GM18909 (cell line): ENCODE results near the gene IL34.

ENCODE experiments used
- ATAC-seq: cut with Tn5 transposase; IDR thresholded peaks from one replicate; pipeline ENCODE4 v1.9.1; 2021; ENCODE audit warnings: mild to moderate bottlenecking; ENCODE audit not compliant: unreplicated experiment, poor library complexity

The IL34 gene

DNA sequence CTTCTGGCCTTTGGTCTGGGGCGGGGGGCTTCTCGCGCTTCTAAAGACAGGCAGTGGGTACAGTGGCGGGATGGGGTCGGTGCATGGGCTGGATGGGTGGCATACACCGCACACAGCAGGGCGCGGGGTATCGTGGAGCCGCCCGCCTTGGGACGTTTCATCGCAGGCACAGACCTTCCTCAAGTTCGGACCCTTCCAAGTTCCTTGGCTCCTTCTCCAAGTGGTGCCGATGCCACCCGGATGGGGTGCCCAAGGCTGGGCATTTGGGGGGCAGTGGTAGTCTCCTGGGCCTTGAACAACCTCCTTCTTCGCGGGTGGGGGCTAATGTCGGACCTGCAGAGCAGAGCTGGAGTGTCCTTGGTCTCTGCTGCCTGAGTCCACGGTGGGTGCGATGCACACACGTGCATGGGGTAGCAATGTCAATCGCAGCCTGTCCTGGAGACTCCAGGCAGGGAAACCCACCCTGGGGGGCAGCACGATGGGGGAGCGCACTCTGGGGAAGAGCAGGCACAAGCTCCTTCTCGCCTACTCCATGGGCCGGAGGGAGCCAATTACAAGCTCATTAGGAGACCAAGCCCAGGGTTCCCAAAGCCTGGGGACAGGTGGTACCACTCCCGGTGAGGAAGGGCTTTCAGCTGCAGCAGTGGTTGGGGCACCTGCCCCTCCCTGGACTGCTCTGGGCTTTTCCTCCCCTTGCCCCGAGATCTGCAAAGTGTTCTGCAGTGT lies 40.2 kb downstream of the IL34 start:
- ATAC-seq, result no peak

DNA sequence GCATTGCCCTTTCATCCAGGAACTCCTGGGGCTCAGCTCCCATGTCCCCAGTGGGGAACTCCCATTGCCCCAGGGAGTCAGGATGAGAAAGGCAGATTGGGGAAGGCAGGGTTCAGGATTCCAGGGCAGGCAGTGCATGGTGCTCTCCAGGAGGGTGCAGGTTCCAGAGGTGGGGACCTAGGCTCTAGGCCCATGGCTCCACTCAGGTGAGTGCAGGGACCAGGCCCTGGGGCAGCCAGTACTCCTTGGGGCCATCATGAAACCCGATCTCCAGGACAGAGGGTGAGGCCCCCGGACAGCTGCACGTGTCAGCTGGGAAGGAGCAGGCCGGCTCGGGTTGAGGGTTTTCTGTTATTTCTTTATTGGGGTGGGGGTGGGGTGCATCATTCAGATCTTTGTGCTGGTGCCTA lies 40.7 kb downstream of the IL34 start:
- ATAC-seq, result no peak

DNA sequence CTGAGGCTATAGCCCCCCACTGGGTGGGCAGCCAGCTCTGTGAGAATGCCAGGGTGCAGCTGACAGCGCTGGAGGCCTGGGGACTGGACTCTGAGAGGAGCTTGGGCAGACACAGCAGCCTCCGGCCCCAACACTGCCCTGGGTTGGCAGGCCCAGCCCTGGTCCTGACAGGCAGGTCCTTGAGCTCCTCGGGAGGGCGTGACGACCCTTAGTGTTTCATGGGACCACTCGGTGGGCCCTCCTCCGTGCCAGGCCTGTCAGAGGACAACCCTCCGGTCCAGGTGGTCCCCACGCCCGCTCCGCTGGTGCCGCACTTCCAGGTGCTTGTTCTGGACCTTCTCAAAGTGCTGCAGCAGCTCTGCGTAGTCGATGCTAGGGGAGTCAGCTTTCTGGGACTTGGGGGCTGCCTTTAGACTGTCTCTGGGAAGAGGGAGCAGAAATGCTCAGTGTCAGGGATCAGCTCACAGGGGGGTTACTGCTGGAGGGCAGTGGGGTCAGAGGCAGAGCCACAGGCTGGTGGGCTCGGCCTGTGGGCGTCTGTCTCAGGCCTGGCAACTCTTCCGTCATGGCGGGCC lies 41.4 kb downstream of the IL34 start:
- no peak for ATAC-seq

DNA sequence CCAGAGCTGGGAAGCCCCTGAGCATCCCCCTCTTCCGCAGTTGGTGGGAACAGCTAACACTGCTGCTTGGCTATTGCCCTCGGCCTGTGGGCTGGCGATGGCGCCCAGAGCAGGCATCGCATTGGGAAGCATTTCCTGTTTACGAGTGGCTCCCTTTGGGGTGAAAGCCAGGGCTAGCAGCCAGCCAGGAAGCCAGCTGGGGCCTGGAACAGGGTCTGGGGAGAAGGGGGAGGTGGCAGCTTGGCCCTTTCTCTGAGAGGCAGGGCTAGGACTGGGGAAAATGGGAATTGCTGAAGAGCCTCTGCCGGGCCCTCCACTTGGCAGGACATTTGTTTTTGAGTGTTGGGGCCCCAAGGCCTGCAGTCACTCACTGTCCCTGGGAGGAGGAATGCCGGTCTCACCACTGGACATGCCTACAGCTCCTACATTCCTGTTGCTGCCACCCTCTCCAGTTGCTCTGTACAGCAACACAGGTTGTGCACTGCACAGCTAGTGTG lies 41.9 kb downstream of the IL34 start:
- ATAC-seq, result no peak

DNA sequence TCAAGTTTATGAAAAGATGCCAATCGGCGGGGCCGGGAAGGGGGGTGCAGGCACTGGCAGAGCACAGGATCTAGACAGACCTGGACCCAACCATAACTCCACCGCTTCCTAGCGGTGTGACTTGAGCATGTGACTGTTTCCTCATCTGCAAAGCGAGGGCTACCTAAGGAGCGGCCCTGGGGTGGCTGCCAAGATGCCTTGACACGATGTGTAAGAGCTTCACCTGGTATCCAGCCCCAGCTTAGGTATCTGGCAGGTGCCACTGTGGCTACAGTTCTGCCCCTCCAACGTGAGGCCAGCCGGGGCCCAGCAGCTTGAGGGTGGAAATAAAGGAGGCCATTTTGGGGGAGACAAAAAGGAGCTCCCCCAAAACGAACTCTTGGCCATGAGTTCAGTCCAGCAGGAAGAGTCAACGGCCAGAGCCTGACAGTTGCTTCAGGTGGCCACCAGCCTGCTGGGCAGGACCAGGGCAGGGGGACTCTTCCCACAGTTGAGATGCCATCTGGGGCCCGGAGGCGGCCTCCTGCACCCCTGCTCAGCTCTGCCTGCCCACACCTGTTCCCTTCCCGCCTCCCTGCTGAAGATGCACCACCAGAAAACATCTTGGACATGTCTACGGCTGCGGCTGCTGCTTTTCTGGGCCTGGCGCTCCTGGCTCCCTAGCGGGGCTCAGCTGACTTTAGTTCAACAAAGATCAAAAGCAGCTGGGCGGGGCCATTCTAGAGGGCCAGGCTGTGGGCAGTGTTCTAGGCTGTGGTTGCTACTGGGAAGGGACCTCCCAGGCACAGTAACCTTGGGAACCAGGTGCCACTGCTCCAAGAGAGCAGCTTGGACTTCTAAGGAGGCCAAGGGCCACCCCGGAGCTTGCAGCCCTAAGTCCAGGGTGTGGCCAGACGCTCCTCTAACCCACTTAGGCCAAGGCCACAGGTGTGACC lies 42.9 kb downstream of the IL34 start:
- no peak for ATAC-seq

DNA sequence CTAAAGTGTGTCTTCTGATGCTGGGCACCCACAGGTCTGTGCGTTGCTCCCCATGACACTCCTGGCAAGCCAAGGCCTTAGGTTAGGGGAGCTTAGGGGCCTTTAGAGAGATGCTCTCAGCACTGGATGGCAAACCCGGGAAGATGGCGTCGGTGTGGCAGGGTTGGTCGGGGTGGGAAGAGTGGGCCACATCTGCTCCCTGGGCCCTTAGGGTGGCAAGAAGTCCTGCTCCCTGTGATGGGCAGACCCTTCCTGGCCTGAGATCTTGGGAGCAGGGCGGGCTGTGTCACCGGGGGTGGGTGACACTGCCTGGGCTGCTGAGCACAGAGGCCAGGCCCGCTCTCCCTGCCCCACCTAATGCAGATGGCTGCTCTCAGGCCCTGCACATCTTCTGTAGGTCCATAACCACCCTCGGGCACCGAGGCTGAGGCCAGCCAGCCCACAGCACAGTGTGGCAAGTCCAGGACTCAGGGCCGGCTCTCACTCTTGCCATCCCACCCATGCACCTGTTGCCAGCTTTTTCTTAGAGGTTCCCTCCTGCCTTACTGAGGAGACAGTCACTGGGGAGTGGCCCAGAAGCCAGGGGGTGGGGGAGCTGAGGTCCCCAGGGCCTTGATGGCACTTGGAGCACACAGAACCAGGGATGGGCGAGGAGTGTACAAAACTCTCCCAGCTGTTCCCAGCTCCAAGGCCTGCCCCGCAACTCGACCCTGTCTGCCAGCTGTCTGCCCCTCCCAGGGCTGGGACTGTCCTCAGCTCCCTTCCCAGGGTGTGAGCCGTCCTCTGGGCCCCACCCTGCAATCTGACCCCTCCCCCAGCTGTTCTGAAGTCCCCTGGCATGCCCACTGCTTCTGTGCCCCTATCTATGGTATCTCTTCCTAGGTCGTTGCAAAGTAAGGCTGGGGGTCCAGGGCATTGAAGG lies 43.9 kb downstream of the IL34 start:
- no peak for ATAC-seq

DNA sequence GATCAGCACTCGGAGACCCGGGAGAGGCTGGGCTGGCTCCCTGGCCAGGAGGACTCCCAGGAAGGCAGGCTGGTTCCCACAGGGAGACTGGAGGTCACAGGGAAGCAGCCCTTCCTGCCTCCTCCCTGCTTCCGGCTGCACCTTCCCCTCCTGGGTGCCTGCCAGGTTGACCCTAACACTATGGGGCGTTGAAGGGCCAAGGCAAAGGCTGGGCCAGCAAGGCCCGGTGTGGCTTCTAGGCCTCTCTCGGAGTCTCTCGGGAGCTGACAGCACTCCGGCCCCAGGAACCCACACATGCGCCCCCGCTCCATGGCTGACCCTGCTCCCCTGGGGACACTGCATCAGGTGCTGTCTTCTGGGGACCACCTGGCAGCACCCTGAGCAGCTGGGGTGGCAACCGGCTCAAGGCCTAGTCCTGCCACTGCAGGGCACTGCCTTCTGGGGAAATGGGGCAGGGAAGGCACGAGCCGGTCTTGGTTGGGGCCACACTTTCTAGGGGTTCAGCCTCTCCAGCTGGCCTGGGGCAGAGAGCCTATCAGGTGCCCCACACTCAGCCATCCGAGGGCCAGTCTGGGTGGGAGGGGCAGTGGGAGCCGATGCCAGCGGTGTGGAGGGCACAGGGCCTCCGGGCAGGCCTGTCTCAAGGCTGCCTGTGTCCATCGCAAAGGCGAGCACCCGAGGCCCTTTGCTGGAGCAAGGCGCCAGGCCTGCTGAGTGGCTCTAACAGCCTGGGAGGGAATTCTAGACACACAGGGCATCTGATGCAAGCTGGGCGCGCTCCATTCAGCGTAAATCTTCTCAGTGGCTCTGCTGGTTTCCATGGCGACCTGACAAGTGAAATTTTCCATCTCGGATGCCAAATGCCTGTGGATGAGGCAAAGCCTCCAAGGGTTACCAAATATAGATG lies 45.1 kb downstream of the IL34 start:
- ATAC-seq, result no peak

DNA sequence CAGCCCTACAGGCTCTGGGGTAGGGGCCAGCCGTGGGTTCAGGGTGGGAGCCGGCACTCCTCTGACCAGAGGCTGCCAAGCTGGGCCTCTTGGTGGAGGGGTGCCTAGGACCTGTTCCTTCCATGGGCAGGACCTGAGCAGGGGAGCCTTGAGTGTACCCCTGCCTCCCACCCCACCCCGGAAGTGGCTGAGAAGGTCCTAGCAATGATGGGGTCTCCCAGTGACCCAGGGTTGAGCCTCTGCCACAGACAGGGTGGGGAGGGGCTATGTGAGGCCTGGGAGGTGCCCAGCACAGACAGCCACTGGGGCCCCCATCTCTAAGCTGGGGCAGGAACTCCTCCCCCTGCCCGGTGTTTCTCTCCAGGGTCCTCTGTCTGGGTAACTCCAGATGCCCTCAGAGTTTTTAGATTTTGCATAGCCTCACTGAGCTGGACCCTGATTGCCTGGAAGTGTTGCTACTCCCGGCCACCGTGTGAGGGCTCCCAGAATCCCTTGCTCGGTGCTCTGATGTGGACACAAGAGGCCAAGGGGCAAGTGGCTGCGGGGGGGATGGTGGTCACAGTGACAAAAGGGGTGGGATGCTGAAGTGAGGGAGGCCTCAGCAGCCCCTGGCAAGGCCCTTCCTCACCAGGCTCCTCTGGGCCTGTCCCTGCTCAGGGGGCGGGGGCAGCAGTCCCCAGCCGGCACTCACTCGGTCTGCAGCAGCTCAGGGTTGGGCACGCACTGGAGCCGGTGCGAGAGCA lies 45.9 kb downstream of the IL34 start:
- no peak for ATAC-seq

DNA sequence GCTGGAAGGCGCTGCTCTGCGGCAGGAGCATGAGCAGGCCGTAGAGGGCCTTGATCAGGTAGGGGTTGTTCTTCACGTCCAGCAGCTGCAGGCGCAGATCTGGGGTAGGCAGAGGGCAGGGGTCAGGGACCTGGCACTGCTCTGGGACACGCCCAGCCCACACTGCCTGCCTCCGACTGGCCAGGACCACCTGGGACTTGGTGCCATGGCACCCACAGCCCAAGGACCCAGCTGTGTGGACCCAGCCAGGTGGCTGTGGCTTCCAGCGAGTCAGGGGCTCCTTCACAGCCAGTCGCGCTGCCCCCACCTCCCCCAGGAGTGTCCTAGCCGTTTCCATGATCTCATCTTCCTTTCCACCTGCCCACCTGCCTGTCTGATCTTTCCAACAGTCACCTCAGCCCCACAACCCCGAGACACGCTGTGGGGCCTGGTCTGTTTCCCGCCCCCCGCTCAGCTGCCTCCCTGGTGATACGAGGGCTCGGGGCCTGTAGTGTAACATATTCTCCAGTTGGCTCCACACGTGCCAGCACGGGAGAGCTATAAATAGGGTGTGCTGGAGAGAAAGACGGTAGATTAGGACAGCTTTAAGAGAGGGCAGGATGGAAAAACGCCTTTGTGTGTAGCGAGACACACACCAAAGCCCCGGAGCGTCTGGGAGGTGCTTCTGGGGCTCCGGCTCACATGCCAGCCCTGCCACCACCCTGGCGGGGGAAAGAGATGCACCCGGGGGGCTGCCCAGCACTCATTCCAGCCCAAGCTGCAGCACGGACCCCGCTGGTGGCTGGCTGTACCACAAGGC lies 46.7 kb downstream of the IL34 start:
- ATAC-seq, result no peak

DNA sequence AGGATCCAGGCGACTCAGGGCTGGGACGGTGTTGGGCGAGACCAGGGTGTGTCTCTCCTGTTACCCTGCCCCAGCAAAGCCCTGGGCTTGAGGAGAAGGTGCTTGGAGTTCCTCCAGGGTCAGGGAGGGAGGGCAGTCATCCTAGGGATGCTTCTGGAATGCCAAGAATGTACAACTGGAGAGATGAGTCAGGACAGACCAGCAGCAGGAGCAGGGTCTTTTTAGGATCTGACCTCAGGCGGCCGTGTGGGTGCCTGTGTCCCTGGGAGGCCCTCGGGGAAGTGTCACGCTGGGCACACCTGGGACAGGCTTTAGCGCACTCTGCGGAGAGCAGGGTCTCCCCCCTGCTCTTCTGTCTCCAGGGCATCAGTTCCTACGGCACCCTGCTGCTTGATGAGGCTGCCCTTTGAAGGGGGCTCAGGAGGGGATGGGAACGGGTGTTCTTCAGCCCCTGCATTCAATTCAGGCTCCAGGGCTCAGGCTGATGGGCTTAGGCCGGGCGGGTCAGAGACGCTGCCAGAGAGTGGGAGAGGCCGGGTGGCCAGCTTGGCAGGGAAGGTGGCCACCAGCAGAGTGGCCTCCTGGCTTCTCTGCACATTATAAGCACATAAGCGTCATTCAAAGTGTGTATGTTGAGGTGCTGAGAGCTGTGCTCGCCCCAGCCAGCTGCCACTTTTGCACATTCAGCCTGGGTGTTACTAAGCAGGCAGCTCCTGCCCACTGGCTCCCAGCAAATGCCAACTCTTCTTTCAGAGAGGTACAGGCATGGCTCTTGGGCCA lies 47.9 kb downstream of the IL34 start:
- ATAC-seq, result no peak

DNA sequence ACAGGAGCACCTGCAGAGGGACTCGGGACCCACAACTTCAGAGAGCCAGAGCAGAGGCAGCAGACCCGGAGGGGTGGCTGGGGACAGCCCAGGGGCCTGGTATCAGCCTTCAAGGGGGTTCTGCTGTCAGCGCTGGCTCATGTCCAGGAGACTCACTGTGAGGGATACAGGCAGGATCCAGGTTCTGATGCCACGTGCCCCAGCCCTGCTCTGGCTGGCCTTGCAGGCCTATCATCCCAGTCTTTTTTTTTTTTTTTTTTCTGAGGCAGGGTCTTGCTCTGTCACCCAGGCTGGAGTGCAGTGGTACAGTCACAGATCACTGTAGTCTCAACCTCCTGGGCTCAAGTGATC lies 48.5 kb downstream of the IL34 start:
- no peak for ATAC-seq

DNA sequence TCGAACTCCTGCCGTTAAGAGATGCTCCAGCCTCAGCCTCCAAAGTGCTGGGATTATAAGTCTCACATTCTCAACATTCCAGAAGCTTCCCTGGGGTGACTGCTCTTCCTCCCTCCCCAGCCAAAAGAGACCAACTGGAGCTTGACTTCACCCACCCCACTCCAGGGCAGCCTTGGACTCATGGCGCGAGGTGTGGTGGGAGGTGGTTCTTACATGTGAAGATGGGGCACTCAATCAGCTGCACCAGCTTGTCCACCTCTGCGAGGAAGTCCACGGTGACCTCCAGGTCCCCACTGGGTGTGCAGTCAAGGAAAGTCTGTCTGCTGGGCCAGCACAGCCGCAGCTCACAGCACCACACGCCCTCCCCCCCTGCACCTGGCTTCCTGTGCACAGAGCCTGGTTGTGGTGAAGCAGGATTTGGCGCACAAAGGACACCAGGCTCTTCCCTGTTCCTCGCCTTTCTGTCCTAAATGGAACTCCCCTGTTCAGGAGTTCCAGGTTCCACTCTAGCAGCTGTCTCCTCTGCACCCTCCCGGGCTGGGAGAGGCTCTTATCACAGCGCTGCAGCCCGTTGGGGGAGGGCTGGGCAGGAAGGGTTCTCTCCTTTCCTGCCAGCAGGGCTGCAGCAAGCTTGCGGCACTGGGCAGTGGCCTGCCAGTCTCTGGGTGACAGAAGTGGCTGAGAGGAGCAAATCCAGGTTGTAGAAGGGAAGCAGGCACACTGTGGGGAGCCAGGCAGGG lies 49.1 kb downstream of the IL34 start:
- peak; percentile 44 for ATAC-seq

DNA sequence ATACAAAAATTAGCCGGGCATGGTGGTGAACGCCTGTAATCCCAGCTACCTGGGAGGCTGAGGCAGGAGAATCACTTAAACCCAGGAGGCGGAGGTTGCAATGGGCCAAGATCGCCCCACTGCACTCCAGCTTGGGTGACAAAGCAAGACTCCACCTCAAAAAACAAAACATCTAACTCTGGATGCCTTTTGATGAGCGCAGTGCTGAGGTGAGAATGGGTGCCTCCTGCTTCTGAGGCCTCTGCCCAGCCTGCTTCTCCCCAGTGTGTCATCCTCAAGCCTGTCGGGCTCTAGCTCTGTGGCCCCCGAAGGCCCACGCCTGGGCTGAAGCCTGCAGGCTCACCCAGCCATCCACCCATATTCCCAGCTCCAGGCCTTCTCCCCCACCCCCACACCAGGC lies 50.0 kb downstream of the IL34 start:
- no peak for ATAC-seq

DNA sequence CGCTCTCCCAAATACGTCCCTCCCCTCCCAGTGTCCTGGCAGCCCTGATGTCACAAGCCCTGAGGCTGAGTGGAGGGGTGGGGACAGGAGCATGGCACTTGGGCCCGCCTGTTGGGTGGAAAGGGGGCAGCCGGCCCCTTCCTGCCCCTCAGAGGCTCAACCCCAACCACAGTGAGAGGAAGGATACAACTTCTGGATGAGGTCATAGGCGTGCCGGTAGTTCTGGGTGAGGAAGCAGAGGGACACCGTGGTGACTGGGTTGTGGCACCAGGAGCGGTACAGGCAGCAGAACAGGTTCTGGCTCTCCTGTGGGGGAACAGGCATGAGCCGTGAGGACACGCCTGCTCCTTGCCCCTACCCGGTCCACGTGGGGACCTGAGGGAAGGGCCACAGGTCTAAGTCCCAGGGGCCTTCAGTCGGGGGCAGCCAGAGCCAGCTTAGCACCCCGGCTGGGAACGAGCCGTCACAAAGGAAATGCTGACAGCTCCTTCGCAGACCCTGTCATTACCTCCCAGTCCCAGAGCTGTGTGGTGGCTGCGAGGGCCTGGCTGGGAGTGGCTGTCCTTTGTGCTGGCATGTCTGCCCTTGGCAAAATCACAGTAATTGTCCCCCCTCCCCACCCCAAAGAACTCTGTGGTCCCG lies 50.7 kb downstream of the IL34 start:
- ATAC-seq, result no peak

DNA sequence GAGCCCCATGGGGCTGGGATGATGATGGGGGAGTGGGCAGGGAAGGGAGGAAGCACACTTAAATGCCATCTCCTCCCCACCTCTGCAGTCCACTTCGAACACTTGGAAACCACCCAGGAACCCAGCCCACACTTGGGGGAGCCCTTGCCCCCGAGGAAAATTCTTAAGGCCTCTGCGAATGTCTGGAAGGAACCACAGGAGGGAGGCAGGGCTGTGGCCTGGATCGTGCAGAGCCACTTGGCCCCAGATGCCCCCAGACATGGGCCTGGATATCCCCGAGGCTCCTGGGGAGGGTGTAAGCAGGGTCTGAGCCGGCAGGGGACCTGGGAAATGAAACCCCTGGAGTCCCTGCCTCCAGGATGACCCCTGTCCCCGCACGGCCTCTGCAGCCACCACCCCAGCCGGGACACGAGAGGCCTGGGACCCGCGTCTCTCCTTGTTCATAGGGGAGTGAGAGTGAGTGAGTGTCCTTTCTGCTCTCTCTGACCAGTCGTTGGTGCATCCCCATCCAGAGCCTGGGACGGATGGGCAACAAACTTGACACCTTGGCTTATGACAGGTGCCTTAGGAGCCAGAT lies 51.3 kb downstream of the IL34 start:
- ATAC-seq, result no peak
